Kidney (tissue), 14 donors: ENCODE data around the gene CXCR5. TPM values are rescaled to one million over a fixed set of nuclear protein-coding genes. Genes with fewer than 3 reads are reported as not detected.

Experiments
- DNase-seq, 5 donors: peaks; one replicate each; pipeline ENCODE4 v3.0.0-alpha.2; 2013 to 2020
- FAIRE-seq: peaks from 2 replicates; lab custom pipeline; 2012; peaks lifted over from hg19 to GRCh38; lab: Jason Lieb, UNC
- H3K27ac ChIP-seq, 2 donors: one replicate each; pipeline ENCODE4 v1.7.0; 2013; ENCODE audit warnings: low read depth in 2 of 2, low read length in 2 of 2, inconsistent platforms in 1 of 2
- H3K27me3 ChIP-seq: one replicate; pipeline ENCODE4 v1.7.1; 2013; ENCODE audit warnings: low read length, inconsistent platforms; ENCODE audit not compliant: control insufficient read depth, insufficient read depth
- H3K36me3 ChIP-seq, 3 donors: one replicate each; pipeline versions ENCODE4 v1.7.0 to v1.7.1; 2013; ENCODE audit warnings: low read length in 3 of 3, control low read depth in 1 of 3, inconsistent platforms in 1 of 3; ENCODE audit not compliant: insufficient read depth in 3 of 3, control insufficient read depth in 2 of 3
- H3K4me1 ChIP-seq, 3 donors: one replicate each; pipeline versions ENCODE4 v1.7.0 to v1.7.1; 2013; ENCODE audit warnings: low read length in 3 of 3, inconsistent platforms in 1 of 3, low read depth in 1 of 3; ENCODE audit not compliant: control insufficient read depth in 2 of 3, insufficient read depth in 2 of 3
- H3K4me3 ChIP-seq, 3 donors: one replicate each; pipeline versions ENCODE4 v1.7.0 to v1.8.1; 2013; ENCODE audit warnings: low read length in 3 of 3, control low read depth in 1 of 3, inconsistent platforms in 1 of 3
- H3K9ac ChIP-seq, 3 donors: one replicate each; pipeline versions ENCODE4 v1.7.0 to v1.7.1; 2013; ENCODE audit warnings: low read length in 3 of 3, control low read depth in 1 of 3, inconsistent platforms in 1 of 3
- H3K9me3 ChIP-seq, 3 donors: one replicate each; pipeline versions ENCODE4 v1.7.0 to v1.7.1; 2013; ENCODE audit warnings: low read length in 3 of 3, control low read depth in 1 of 3, inconsistent platforms in 1 of 3; ENCODE audit not compliant: control insufficient read depth in 2 of 3, insufficient read depth in 1 of 3
- intact Hi-C: fragments of 100-400 bp; cut with DNase I; formaldehyde crosslinking; loops from one replicate; pipeline ENCODE4 v1.11.1; 2022
- polyA plus RNA-seq: library from polyadenylated mRNA; stranded (reverse); fragments of 350-450 nt; fragmentation: Illumina TruSeq; extraction: RNeasy Lipid Tissue Mini Kit (QIAGEN cat#74804); gene quantifications from one replicate; pipeline ENCODE4 v1.2.3, GENCODE V29; 2014; ENCODE audit warnings: low read depth, low replicate concordance; ENCODE audit not compliant: insufficient read depth
- total RNA-seq: library from RNA; stranded (reverse); fragmentation: NEBNext Ultra II Directional; extraction: Animal tissue kit (Norgen Biotek cat#: 25700); gene quantifications from one replicate; pipeline ENCODE4 v1.2.1, GENCODE V29; 2021
- TF ChIP-seq, protein P1 (sequence below): IDR thresholded peaks from 3 replicates; pipeline ENCODE4 v1.5.1; 2012; ENCODE audit warnings: mild to moderate bottlenecking, moderate library complexity, borderline replicate concordance; ENCODE audit not compliant: insufficient read depth; ENCODE audit errors: extremely low read depth
- donor health status: control.
- donor health status: control.
- donor health status: control.
- donor health status: control.
- donor health status: control.
- donor health status: DM: yes; HTN: yes; CAD: no.
- donor health status: Normal renal cell carcinoma (clear cell type).

CXCR5 gene
- total and polyA plus RNA-seq, 2 donors from 2014 or later: 1.1 TPM; not detected in 1

DNA sequence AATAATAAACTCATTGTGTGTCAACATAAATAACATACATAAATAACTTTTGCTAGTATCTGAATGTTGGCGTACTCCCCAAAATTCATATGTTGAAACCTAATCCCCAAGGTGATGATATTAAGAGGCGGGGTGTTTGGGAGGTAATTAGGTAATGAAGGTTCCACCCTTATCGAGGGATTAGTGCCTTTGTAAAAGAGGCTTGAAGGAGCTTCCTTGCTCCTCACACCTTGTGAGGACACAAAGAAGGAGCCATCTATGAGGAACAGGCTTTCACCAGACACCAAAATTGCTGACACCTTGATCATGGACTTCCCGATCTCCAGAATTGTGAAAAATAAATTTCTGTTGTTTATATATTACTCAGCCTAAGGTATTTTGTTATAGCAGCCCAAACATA, 33.9 kb upstream of the CXCR5 start:
- intact Hi-C loops: no loop called here
- FAIRE-seq: no peak
- Histone ChIP-seq H3K27me3 (no peaks in the 10 kb centered on the region), H3K27ac (no peak overlapping the region), H3K9me3 (no peaks in the 10 kb centered on the region), H3K4me3 (no peak overlapping the region), H3K9ac (no peak overlapping the region), H3K4me1 (no peaks in the 10 kb centered on the region), H3K36me3 (no peaks in the 10 kb centered on the region)
- no peak for DNase-seq
- TF ChIP-seq, protein P1, sequence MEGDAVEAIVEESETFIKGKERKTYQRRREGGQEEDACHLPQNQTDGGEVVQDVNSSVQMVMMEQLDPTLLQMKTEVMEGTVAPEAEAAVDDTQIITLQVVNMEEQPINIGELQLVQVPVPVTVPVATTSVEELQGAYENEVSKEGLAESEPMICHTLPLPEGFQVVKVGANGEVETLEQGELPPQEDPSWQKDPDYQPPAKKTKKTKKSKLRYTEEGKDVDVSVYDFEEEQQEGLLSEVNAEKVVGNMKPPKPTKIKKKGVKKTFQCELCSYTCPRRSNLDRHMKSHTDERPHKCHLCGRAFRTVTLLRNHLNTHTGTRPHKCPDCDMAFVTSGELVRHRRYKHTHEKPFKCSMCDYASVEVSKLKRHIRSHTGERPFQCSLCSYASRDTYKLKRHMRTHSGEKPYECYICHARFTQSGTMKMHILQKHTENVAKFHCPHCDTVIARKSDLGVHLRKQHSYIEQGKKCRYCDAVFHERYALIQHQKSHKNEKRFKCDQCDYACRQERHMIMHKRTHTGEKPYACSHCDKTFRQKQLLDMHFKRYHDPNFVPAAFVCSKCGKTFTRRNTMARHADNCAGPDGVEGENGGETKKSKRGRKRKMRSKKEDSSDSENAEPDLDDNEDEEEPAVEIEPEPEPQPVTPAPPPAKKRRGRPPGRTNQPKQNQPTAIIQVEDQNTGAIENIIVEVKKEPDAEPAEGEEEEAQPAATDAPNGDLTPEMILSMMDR: no peak

DNA sequence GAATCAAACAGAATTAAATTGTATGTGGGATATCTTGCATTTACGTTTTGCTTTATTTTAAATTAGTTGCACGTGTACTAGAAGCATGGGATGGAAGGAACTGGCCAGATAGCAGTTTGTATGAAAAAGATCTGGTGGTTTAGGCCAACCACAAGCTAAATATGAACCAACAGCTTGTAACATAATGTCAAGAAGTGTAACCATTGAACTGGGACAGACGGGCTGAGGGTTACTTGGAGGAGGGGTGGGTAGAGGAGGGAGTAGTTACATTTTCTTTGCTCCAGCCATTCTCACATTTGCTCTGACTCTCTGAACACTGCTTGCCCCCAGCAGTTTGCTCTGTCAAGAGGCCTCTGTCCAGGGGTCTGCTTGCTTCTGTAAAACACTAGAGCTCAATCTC, 31.7 kb upstream of the CXCR5 start:
- FAIRE-seq (no peak), DNase-seq (no peak)
- Histone ChIP-seq H3K4me1 (no peaks in the 10 kb centered on the region), H3K27ac (no peak overlapping the region), H3K36me3 (no peaks in the 10 kb centered on the region), H3K4me3 (no peak overlapping the region), H3K9me3 (no peaks in the 10 kb centered on the region), H3K9ac (no peak overlapping the region), H3K27me3 (no peaks in the 10 kb centered on the region)
- intact Hi-C loops: no loop called here
- TF ChIP-seq, protein P1: no peak

DNA sequence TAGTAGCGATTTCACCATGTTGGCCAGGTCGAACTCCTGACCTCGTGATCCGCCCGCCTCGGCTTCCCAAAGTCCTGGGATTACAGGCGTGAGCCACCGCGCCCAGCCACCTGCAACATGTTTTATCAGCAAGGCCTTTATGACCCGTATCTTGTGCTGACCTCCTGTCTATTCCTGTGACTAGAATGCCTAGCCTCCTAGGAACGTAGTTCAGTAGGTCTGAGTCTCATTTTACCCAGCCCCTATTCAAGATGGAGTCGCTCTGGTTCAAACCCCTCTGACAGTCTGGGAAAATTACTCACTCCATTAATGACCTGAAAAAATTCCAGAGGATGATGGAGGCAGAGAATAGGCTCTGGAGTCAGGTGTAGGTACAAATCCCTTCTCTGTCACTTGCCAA, 30.0 kb upstream of the CXCR5 start:
- TF ChIP-seq, protein P1: no peak
- Histone ChIP-seq H3K9me3 (no peaks in the 10 kb centered on the region), H3K27me3 (no peaks in the 10 kb centered on the region), H3K4me3 (no peak overlapping the region), H3K27ac (no peak overlapping the region), H3K9ac (no peak overlapping the region), H3K4me1 (no peaks in the 10 kb centered on the region), H3K36me3 (no peaks in the 10 kb centered on the region)
- intact Hi-C loops: no loop called here
- FAIRE-seq (no peak), DNase-seq (no peak)

DNA sequence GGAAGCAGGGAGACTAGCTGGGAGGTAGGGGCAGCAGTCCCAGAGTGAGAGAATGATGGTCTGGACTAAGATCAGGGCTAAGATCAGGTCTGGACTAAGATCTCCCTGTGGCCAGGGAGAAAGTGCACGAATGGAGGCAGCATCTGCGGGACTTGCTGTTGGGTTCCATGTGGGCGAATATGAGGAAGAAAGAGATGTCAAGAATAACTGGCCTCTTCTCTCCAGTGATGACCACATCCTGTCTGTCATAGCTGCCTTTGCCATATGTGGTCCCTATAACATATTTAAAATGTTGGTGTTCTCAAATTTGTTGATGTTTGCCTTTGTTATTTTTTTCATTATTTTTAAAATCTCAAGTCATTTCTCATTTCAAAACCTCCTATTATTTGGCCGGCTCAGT, 27.4 kb upstream of the CXCR5 start:
- no peaks in the 10 kb centered on the region for H3K9me3 ChIP-seq
- no peak overlapping the region for H3K27ac ChIP-seq
- intact Hi-C loops: no loop called here
- no peak overlapping the region for H3K9ac ChIP-seq
- no peak for FAIRE-seq
- no peaks in the 10 kb centered on the region for H3K27me3 ChIP-seq
- H3K4me1 ChIP-seq: no peaks in the 10 kb centered on the region
- TF ChIP-seq, protein P1: no peak
- no peak for DNase-seq
- H3K36me3 ChIP-seq: no peaks in the 10 kb centered on the region
- no peak overlapping the region for H3K4me3 ChIP-seq
